Activated T-cell treated with anti-CD3 and anti-CD28 coated beads for 1 hour (primary cell): Measurements from ENCODE around the gene COX4I2.
"Not testable (repeated sequence)": the region's sequence is repeated elsewhere in the genome, so short reads cannot be mapped to it uniquely, and the experiment has no call there.

Experiments
- DNase-seq: peaks from one replicate; pipeline ENCODE4 v3.0.0-alpha.2; 2020; ENCODE audit warnings: low read depth

The COX4I2 gene

DNA sequence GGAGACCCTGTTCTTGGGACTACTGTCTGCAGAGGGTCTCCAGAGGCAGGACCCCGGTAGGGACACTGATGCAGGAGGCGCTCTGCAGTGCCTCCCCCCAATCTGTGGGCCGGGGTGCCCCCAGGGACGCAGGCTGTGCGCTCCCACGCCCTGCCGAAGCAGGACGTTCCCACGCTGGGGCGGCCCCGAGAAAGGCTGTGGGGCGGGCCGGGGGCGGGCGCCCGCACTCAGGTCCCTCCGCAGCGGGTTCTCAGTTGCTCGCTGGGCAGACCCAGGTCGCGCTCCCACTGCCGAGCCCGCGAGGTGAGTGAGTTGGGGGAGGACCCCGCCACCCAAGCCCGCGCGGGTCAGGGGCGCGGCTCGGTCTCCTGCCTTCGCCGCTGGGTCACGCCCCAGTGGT is at the start of gene COX4I2:
Gene COX4I2 (plus strand): TSS at position 253 of the 400 bp plus-strand sequence. CDS start 1,106 bp downstream, outside the sequence.
- DNase-seq, result no peak

DNA sequence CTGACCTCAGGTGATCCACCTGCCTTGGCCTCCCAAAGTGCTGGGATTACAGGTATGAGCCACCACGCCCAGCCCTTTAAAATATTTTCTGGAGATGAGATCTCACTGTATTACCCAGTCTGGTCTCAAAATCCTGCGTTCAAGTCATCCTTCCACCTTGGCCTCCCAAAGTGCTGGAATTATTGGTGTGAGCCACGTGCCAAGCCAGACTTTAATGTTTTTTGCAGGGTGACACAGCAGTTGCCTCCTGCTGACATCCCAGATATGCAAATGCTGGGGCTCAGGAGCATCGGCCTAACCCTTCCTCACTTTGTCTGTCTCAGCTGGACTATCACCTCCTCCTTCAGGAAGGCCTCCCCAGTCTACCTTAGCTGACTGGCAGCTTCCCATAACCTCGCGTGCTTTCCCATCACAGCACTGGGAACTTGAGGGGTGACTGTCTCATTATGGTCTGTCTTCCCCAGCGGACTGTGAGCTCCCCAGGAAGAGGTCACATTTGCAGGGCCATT is 46.9 kb upstream of the COX4I2 start:
- no peak for DNase-seq

DNA sequence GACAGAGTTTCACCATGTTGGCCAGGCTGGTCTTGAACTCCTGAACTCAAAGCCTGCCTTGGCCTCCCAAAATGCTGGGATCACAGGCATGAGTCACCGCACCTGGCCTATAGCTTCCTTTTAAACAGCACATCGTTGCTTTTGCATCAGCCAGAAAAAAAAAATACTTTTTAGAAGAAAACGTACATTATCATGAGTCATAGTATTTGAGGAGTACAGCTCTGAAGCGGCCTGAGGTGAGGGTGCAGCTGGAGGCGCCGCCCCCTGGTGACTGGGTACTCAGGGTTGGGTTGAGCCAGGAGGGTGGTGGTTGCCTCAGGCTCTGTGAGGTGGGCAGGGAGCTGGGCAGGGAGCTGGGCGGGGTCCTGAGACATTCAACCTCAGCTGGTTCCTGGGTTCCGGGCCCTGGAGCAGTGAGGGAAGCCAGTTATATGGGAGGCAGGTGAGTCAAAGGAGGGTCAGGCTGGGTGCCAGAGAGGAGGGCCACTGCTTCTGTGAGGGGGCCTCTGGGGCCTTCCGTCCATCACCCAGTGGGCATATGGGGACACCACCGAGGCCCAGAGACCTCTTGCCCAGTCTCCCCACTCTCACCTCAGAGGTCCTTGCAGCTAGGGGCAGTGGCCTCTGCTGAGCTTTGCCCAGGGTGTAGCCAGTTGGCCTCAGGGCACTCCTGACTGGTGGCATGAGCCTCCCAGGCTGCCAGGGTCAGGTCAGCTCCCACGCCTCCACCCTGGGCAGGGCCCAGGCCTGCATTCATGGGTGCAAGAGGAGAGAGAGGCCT is 44.3 kb upstream of the COX4I2 start:
- DNase-seq, result no peak

DNA sequence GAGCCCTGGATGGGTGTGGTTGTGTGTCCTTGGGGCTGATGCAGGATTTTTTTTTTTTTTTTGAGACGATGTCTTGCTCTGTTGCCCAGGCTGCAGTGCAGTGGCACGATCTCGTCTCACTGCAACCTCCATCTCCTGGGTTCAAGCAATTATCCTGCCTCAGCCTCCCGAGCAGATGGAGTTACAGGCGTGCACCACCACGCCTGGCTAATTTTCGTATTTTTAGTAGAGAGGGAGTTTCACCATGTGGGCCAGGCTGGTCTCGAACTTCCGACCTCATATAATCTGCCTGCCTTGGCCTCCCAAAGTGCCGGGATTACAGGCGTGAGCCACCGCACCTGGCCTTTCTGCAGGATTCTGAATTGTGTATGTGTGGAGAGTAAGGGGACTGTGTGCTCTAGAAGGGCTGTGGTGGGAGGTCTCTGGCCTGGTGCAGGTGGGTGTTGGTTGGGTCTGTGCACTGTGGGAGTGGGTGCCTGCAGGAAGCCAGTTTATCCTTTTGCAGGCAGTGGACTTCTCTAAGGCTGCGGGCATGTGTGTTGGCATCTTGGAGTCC is 43.6 kb upstream of the COX4I2 start:
- DNase-seq, result no peak

DNA sequence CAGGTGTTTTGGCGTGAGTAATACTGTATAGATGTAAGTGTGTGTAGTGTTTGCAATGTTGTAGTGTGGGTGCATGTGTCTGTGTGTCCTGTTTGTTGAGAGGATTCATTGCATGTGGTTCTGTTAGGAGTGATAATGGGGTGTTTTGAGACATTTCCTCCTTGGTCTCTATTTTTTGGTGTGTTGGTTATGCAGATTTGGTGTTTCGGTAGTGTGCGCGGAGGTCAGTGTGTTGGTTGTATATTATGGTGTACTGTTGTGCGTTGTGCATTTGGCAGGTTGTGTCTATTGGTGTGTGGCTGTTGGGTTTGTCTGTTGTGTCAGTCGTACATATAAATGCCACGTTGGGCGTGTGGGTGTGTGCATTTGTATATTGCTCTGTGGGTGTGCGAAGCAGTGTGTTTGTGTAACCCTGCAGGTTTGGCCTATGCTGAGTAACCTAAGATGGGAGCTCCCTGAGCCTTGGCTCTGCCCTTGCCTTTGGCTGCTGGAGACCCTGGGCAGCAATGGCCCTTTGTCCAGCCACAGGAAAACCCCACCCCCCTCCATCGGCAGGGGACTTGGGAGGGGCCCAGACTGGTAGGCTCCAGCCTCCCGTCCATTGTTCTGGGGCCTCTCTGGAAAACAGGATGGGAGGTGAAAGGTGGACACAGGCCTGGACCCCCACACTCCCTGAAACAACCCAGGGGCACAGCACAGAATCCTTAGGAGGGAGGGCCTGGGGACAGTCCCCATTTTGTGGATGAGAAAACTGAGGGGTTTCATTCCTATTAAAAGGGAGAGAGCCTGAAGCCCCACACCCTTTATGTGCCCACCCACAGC is 42.9 kb upstream of the COX4I2 start:
- no peak for DNase-seq

DNA sequence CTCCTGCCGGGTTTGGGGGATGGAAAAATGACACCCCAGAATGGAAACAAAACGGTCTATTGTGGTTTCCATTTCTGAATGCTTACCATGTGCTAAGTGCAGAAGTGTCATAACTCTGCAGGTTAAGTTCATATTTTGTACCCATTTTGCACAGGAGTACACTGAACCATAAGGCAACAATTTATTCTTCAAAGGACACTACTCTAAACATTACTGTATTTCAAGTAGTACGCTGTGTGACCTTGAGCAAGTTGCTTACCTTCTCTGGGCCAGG is 42.4 kb upstream of the COX4I2 start:
- no peak for DNase-seq

DNA sequence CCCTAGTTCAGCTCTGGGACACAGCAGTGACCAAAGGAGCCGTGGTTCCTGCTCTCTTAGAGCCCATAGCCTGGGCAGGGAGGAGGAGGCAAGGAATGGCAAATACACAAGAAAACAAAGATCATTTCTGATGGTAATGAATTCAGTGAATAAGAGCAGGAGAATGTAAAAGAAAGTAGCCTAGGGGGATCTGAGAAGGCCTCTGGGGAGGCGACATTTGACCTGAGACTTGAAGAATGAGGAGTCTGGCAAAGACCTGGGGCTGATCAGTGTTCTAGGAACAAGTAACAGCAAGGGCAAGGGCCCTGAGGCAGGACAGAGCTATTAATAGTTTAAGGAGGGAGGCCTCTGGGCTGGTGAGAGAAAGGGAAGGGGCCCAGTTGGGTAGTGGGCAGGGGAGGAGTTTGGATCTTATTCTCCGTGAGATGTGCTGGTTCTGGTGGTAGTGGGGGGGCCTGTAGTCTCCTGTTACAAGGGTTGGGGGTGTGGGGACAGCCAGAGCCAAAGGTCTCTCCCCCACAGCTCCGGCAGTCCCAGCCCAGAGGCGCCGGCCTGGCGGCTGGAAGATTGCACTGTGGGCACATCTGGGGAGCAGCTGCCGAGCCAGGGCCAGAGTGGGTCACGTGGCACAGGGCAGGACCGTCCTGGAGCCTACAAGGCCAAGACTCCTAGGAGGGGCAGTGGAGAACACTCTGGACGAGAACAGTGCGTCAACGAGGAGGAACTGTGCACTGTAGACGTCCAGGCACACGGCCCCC is 41.9 kb upstream of the COX4I2 start:
- DNase-seq, result no peak

DNA sequence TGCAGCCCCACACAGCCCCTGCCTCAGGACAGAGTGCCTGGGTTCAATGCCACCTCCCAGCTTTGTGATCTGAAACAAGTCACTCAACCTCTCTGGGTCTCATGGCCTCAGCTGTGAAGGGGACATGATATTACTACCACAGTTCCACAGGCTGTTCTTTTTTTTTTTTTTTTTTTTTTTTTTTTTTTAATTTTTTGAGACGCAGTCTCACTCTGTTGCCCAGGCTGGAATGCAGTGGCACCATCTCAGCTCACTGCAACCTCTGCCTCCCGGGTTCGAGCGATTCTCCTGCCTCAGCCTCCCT is 41.3 kb upstream of the COX4I2 start:
- DNase-seq, result not testable (repeated sequence)

DNA sequence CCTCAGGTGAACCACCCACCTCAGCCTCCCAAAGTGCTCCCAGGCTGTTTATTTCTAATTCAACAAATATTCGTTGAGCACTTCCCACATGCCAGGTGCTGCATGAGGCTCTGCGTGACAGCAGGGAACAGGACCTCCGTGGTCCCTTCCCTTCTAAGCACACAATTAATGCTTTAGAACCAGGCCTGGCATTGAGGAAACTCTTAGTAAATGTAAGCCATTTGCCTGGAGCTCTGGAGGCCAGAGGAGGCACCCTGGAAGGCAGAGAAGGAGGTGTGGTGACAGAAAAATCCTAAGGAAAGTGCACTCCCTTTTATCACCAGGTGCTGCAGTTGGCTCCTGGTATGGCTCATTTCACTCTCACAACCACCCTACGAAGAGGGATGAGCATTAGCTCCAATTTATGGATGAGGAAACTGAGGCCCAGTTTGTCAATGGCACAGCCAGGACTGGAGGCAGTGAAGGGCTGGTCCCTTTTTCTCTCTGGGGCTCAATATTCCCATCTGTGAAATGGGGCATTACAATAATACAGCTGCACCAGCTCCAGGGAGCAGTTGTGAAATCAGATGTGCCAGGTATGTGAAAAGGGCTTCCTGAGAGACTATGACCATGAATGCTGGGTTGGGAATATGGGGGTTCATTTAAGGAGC is 40.8 kb upstream of the COX4I2 start:
- no peak for DNase-seq

DNA sequence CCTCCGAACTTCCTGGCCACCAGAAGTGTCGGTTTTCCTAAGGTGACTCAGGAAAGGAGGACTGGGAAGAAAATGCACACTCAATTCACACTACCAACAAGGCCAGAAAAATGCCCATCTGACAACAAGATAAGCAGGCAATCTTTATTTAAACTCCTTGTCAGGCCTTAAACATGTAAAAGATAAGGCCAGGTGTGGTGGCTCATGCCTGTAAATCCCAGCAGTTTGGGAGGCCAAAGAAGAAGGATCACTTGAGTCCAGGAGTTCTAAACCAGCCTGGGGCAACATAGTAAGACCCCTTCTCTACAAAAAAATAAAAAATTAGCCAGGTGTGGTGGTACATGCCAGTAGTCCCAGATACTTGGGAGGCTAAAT is 40.2 kb upstream of the COX4I2 start:
- no peak for DNase-seq

DNA sequence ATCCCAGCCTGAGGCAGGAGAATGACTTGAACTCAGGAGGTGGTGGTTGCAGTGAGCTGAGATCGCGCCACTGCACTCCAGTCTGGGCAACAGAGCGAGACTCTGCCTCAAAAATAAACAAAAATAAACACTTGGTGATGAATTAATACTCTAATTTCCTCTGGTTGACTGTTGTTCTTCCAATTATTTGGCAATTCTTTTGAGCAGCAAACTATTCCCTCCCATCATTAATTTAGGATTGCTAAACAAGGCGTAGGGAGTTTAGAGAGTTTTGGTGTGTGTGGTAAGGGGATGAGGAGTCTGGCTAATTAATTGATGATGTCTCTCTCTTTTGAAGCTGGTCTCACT is 35.3 kb upstream of the COX4I2 start:
- DNase-seq, result no peak

DNA sequence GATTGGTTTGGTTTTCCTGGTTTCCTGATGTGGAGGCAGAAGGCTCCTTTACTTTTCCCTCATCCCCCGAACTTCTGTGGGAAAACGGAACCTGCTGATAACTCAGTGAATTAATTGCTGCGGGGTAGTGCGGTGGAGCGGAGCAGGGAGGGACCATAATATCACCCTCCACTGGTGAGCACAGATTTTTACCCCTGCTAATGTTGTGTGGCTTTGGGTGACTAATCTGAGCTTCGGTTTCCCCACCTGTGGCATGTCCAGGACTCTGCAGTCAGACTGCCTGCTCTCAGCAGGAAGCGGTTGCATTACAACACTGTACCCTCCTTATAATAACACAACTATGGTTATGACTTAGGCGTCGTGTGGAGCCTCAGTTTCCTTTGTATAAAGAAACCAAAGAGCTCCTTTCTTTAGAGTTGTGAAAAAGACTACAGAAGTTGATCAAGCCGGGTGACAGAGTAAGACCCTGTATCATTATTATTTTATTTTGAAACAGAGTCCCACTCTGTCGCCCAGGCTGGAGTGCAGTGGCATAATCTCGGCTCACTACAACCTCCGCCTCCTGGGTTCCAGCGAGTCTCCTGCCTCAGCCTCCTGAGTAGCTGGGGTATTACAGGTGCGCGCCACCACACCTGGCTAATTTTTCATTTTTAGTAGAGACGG is 34.8 kb upstream of the COX4I2 start:
- DNase-seq, result no peak

DNA sequence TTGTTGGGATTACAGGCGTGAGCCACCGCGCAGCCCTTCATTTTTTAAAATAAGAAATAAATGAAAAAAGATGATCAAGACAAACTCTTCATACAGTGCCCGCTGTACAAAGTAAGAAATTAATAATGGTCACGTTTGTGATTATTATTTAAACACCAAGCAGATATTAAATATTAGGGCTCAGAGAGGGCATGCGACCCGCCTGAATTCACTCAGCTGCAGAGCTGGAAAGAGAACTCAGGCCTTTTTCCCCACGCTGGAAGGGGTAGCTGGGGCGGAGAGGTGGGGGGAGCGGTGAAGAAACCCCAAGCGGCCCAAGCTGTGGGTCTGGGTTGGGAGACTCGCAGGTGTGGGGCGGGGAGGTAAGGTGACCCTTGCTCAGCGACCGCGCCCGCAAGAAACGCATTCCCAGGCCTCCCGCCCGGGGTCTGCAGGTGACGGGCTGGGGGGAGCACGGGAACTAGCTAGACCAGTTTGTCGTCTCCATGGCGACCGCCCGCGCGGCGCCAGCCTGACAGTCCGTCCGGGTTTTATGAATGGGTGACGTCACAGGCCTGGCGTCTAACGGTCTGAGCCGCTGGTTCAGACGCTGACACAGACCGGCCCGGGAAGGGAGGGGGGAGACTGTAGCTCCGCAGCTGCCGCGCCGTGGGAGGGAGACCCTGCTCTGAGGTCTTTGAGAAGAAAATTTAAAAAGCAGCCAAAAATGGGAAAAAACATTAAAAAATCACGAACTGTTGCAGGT is 33.7 kb upstream of the COX4I2 start:
- peak; percentile 48 for DNase-seq

DNA sequence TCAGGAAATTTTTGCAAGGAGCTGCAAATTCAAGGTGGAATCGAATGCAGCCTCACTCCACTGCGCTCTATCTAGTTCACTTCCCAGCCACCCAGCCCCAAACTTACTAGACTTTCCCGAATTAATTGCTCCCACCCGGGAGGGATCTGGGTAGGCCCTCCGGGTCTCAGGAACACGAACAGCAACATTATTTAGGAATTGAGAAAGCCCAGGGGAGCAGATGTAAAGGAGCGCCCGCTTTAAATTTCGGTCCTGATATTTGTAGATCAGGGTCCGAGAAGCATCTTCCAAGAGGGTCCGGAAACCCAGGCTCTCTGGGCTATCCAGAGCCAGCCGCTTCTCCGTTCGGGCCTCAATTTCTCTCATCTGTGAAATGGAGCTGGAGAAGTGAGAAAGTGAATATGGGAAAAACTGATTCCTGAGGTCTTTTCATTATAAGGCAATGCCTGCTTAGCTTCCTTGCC is 33.1 kb upstream of the COX4I2 start:
- DNase-seq, result no peak

DNA sequence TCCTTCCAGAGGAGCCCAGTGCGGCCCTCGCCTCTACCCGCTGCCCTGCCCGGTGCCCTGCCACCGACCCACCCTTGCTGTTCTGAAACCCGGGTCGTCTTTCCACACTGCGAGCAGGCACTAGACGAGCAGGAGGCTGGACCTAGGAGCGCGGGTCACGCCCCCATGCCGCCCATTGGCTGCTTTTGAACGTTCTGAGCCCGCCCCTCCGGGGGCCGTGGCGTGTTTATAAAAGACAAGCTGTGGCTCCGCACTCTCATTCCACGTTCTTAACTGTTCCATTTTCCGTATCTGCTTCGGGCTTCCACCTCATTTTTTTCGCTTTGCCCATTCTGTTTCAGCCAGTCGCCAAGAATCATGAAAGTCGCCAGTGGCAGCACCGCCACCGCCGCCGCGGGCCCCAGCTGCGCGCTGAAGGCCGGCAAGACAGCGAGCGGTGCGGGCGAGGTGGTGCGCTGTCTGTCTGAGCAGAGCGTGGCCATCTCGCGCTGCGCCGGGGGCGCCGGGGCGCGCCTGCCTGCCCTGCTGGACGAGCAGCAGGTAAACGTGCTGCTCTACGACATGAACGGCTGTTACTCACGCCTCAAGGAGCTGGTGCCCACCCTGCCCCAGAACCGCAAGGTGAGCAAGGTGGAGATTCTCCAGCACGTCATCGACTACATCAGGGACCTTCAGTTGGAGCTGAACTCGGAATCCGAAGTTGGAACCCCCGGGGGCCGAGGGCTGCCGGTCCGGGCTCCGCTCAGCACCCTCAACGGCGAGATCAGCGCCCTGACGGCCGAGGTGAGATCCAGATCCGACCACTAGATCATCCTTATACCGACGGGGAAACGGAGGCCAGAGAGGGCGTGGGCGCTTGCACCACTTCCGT is 32.4 kb upstream of the COX4I2 start, which contains the start of gene ID1:
Gene ID1 (plus strand): TSS at position 259 of the 871 bp plus-strand sequence. CDS start 99 bp downstream, at position 358.
- peak; percentile 85 for DNase-seq

DNA sequence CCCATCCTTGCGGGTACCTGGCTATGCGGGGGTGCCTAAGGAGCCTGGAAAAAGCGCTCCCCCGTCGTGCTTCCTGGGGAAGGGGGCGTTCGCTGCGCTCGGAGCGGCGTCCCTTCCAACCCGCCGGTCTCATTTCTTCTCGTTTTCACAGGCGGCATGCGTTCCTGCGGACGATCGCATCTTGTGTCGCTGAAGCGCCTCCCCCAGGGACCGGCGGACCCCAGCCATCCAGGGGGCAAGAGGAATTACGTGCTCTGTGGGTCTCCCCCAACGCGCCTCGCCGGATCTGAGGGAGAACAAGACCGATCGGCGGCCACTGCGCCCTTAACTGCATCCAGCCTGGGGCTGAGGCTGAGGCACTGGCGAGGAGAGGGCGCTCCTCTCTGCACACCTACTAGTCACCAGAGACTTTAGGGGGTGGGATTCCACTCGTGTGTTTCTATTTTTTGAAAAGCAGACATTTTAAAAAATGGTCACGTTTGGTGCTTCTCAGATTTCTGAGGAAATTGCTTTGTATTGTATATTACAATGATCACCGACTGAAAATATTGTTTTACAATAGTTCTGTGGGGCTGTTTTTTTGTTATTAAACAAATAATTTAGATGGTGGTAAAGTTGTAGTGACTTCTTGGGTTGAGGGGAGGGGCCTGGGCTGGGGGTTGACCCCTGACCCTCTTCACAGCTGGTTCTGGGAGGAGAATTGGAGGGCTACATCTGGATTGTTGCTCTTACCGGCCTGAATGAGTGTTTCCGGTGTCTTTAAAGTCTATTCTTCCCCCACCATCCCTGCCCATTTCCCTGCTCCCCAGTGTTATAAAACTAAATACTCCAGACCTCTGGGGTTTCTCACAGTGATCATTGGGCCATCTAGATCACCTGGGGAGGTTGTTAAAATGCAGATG is 31.6 kb upstream of the COX4I2 start:
- peak; percentile 5 for DNase-seq

DNA sequence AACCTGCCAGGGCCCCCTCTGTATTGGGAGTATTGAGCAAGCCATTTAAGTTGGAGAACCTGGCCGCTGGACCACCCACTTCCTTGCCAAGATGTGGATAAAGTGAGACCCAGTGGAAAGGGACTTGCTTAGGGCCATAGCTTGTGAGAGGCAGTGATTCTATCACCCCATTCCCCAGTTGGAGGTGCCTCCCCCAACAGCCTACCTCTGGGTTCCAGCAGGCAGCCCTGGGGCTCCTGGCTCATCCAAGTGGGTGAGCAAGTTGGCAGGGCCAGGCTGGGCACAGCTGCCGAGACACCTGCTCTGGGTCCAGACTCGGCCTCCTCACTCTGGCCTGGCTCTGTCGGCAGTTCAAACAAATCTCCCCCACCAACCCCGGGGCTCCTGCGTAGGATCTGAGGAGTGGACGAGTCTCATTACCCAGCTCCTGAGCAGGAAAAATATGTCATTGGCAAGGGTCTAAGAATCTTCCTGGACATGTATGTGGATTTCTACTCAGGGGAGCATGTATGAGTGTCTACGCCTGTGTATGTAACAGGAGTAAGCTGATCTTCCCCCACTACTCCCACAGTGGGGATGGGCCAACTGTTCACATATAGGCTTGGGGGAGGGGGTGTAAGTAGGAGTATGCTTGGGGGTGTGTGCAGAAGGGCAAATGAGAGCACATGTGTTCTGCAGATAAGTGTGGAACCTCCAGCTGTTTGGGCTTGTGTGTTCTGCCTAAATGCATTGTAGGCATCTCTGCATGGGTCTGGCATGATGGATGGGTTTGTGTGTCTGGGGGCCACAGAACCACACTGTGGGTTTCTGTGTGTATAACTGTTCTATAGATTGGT is 30.7 kb upstream of the COX4I2 start:
- DNase-seq, result no peak
